Subcutaneous adipose tissue (tissue), 4 donors: ENCODE measurements around the gene SFTA2. TPM values are rescaled to one million over a fixed set of nuclear protein-coding genes. Genes with fewer than 3 reads are reported as not detected.

ENCODE experiments used
- total RNA-seq, 4 donors: library from RNA; depleted of rRNA; stranded (reverse); fragments of >200 nt; gene quantifications; one replicate each; pipeline ENCODE4 v1.1.0, GENCODE V29; 2016
- TF ChIP-seq, protein P1 (sequence below): fragments of 450-650 bp; IDR thresholded peaks from one replicate; pipeline ENCODE4 v1.5.1; 2016; ENCODE audit warnings: low read depth, mild to moderate bottlenecking, control low read depth, antibody characterized with exemption, moderate library complexity

SFTA2 gene
- total RNA-seq, 4 donors from 2014 or later: not detected

DNA sequence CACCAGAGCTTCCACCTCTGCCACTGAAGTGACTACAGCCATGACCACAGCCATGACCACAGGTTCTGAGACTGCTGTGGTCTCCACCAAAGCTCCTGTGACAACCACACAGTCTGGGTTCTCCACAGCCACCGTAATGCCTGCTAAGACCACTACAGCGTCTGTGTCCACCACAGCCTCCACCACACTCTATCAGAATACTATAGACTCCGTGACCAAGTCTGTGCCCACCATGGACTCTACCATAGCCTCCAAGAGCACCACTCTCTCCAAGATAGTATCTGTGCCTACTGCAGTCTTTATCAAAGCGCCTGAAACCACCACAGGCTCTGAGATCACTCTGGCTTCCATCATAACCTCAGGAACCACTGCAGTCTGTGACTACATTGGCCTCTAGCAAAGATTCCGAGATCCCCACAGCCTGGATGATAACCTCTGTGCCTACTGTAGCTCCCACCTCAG, 33.2 kb upstream of the SFTA2 start:
- TF ChIP-seq, protein P1, sequence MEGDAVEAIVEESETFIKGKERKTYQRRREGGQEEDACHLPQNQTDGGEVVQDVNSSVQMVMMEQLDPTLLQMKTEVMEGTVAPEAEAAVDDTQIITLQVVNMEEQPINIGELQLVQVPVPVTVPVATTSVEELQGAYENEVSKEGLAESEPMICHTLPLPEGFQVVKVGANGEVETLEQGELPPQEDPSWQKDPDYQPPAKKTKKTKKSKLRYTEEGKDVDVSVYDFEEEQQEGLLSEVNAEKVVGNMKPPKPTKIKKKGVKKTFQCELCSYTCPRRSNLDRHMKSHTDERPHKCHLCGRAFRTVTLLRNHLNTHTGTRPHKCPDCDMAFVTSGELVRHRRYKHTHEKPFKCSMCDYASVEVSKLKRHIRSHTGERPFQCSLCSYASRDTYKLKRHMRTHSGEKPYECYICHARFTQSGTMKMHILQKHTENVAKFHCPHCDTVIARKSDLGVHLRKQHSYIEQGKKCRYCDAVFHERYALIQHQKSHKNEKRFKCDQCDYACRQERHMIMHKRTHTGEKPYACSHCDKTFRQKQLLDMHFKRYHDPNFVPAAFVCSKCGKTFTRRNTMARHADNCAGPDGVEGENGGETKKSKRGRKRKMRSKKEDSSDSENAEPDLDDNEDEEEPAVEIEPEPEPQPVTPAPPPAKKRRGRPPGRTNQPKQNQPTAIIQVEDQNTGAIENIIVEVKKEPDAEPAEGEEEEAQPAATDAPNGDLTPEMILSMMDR: no peak

DNA sequence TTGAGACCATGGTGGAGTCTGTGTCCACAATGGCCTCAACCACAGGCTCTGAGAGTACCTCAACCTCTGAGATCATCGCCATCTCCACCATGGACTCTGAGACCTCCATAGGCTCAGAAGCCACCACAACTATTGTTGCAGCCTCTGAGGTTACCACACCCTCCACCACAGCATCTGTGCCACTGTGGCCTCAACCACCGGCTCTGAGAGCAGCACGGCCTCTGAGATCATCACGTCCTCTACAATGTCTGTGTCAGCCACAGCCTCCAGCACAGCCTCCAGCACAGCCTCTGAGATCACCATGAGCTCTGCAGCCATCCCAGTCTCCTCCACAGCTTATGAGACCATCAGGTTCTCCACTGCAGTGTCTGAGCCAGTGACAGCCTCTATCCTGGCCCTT, 32.1 kb upstream of the SFTA2 start:
- TF ChIP-seq, protein P1: no peak

- TF ChIP-seq, protein P1: no peak
Observed at GRCh38 chr6:30963641-30964040, 31.7 kb upstream of the SFTA2 start.

GRCh38 chr6:30962716-30963115, 30.7 kb upstream of the SFTA2 start:
- TF ChIP-seq, protein P1: no peak

DNA sequence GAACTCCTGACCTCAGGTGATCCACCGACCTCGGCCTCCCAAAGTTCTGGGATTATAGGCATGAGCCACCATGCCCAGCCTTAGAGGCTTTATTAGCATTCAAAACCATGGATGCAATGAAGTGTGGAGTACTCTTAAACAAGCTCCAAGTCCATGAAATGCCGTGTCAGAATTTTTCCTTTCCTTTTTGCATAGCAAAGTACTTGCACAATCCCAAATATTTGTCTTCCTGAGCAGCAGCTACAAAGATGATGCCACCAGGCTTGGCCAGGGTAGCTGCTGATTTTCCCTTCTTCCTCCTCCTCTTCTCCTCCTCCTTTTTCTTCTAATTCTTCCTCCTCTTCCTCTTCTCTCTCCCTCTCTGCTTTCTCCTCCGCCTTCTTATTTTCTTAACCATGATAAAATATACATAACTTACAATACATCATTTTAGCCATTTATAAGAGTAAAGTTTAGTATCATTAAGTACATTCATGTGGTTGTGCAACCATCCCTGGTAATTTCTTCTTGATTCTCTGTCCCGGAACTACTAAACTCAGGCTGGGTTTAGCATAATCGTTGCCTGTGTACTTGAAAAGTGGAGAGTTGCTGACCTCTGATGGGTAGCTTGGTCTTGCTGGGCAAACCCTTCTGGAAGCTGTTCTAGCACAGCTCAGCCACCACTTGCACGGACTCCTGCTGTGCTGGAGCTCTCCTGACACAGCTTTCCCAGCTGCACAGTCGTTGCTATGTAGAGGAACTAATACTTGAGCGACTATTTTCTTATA, 29.1 kb upstream of the SFTA2 start:
- TF ChIP-seq, protein P1: no peak

- TF ChIP-seq, protein P1: no peak
Observed at GRCh38 chr6:30957716-30958115, 25.7 kb upstream of the SFTA2 start.

GRCh38 chr6:30955367-30956042, 23.5 kb upstream of the SFTA2 start:
- TF ChIP-seq, protein P1: no peak
